Liver (tissue), 9 donors: Measurements from ENCODE around the gene NCOA3. TPM values are rescaled to one million over a fixed set of nuclear protein-coding genes. Genes with fewer than 3 reads are reported as not detected.

Experiments used
- DNase-seq: peaks from one replicate; pipeline ENCODE4 v3.0.0-alpha.2; 2017; ENCODE audit warnings: low spot score
- H3K27ac ChIP-seq, 2 donors: one replicate each; pipeline ENCODE4 v1.7.0; 2013; ENCODE audit warnings: inconsistent platforms in 2 of 2, low read length in 2 of 2, control low read depth in 1 of 2, low read depth in 1 of 2, mild to moderate bottlenecking in 1 of 2
- H3K27me3 ChIP-seq, 4 donors: one replicate each; pipeline versions ENCODE4 v1.6.1 to v1.7.0; 2013; ENCODE audit warnings: low read length in 3 of 4, inconsistent platforms in 1 of 4, mild to moderate bottlenecking in 1 of 4, moderate library complexity in 1 of 4; ENCODE audit not compliant: control insufficient read depth in 4 of 4, insufficient read depth in 4 of 4
- H3K36me3 ChIP-seq, 4 donors: one replicate each; pipeline versions ENCODE4 v1.6.1 to v1.7.0; 2013; ENCODE audit warnings: low read length in 3 of 4, mild to moderate bottlenecking in 3 of 4, low read depth in 1 of 4, moderate library complexity in 1 of 4; ENCODE audit not compliant: control insufficient read depth in 4 of 4, insufficient read depth in 3 of 4
- H3K4me1 ChIP-seq, 4 donors: one replicate each; pipeline versions ENCODE4 v1.6.1 to v1.7.0; 2013; ENCODE audit warnings: low read length in 3 of 4, mild to moderate bottlenecking in 3 of 4, moderate library complexity in 1 of 4; ENCODE audit not compliant: control insufficient read depth in 4 of 4, insufficient read depth in 4 of 4
- H3K4me3 ChIP-seq, 3 donors: one replicate each; pipeline versions ENCODE4 v1.6.1 to v1.7.0; 2013; ENCODE audit warnings: low read length in 3 of 3, control low read depth in 1 of 3, low read depth in 1 of 3, mild to moderate bottlenecking in 1 of 3
- H3K9ac ChIP-seq, 2 donors: one replicate each; pipeline ENCODE4 v1.7.0; 2013; ENCODE audit warnings: low read length in 2 of 2, mild to moderate bottlenecking in 2 of 2, moderate library complexity in 2 of 2, control low read depth in 1 of 2, low read depth in 1 of 2
- H3K9me3 ChIP-seq, 4 donors: one replicate each; pipeline versions ENCODE4 v1.6.1 to v1.7.0; 2013; ENCODE audit warnings: low read length in 3 of 4; ENCODE audit not compliant: control insufficient read depth in 4 of 4
- ATF3 ChIP-seq: IDR thresholded peaks from 2 replicates; pipeline ENCODE4 v1.6.1; 2016; ENCODE audit warnings: antibody characterized with exemption
- CTCF ChIP-seq: fragments of 150-350 bp; IDR thresholded peaks from 2 replicates; pipeline ENCODE4 v1.5.1; 2017; ENCODE audit warnings: improper control_type of control experiment, low read depth, low read length; ENCODE audit not compliant: missing input control
- EGR1 ChIP-seq, 2 donors: IDR thresholded peaks; 2 replicates each; pipeline ENCODE4 v1.6.1; 2016 to 2018; ENCODE audit warnings: antibody characterized with exemption in 2 of 2, low read depth in 2 of 2
- FOXA1 ChIP-seq: IDR thresholded peaks from 2 replicates; pipeline ENCODE4 v1.6.1; 2016; ENCODE audit warnings: antibody characterized with exemption
- FOXA2 ChIP-seq: IDR thresholded peaks from 2 replicates; pipeline ENCODE4 v1.6.1; 2016; ENCODE audit warnings: antibody characterized with exemption
- GABPA ChIP-seq, 2 donors: IDR thresholded peaks in 1 of 2; conservative IDR thresholded peaks in 1 of 2; 2 replicates each; pipeline ENCODE4 v1.6.1; 2016; ENCODE audit warnings: antibody characterized with exemption in 2 of 2, mild to moderate bottlenecking in 1 of 2, moderate library complexity in 1 of 2
- HNF4A ChIP-seq, 2 donors: conservative IDR thresholded peaks; 2 replicates each; pipeline ENCODE4 v1.6.1; 2016; ENCODE audit warnings: antibody characterized with exemption in 2 of 2, mild to moderate bottlenecking in 2 of 2
- HNF4G ChIP-seq: IDR thresholded peaks from 2 replicates; pipeline ENCODE4 v1.6.1; 2016; ENCODE audit warnings: antibody characterized with exemption
- JUND ChIP-seq, 2 donors: IDR thresholded peaks; 2 replicates each; pipeline ENCODE4 v1.6.1; 2016; ENCODE audit warnings: antibody characterized with exemption in 2 of 2
- MAX ChIP-seq: IDR thresholded peaks from 2 replicates; pipeline ENCODE4 v1.6.1; 2016; ENCODE audit warnings: antibody characterized with exemption
- NR2F2 ChIP-seq: IDR thresholded peaks from 2 replicates; pipeline ENCODE4 v1.6.1; 2016; ENCODE audit warnings: antibody characterized with exemption
- RAD21 ChIP-seq, 2 donors: IDR thresholded peaks; 2 replicates each; pipeline ENCODE4 v1.6.1; 2016; ENCODE audit warnings: antibody characterized with exemption in 2 of 2, mild to moderate bottlenecking in 2 of 2
- REST ChIP-seq: IDR thresholded peaks from 2 replicates; pipeline ENCODE4 v1.6.1; 2016; ENCODE audit warnings: antibody characterized with exemption, mild to moderate bottlenecking
- RXRA ChIP-seq, 2 donors: IDR thresholded peaks; 2 replicates each; pipeline ENCODE4 v1.6.1; 2017 to 2018; ENCODE audit warnings: antibody characterized with exemption in 2 of 2, mild to moderate bottlenecking in 1 of 2
- SP1 ChIP-seq: IDR thresholded peaks from 2 replicates; pipeline ENCODE4 v1.6.1; 2018; ENCODE audit warnings: antibody characterized with exemption, mild to moderate bottlenecking
- TAF1 ChIP-seq: conservative IDR thresholded peaks from 2 replicates; pipeline ENCODE4 v1.6.1; 2016; ENCODE audit warnings: antibody characterized with exemption, mild to moderate bottlenecking
- YY1 ChIP-seq: IDR thresholded peaks from 2 replicates; pipeline ENCODE4 v1.6.1; 2016; ENCODE audit warnings: antibody characterized with exemption, mild to moderate bottlenecking
- ZBTB33 ChIP-seq: IDR thresholded peaks from 2 replicates; pipeline ENCODE4 v1.6.1; 2016; ENCODE audit warnings: antibody characterized with exemption
- WGBS: extraction: QIAGEN DNeasy Blood & Tissue Kit; methylation state at CpG from one replicate; pipeline ENCODE4 v1.1.7; 2013; 5-methylcytosine and 5-hydroxymethylcytosine counted together
- polyA plus RNA-seq, 2 donors: library from polyadenylated mRNA; stranded (reverse) in 1 of 2; unstranded in 1 of 2; fragments of 200-250 nt in 1 of 2; fragments of >200 nt in 1 of 2; fragmentation: Nextera tagmentation in 1 of 2; extraction: Ambion mirVana in 1 of 2; gene quantifications; one replicate each; pipeline versions ENCODE4 v1.2.1 to v1.2.3, GENCODE V29; 2013 to 2015
- total RNA-seq, 2 donors: library from RNA; depleted of rRNA; stranded (reverse); fragments of >200 nt; gene quantifications; one replicate each; pipeline ENCODE4 v1.2.3, GENCODE V29; 2014
- donor health status: healthy.
- donor health status: healthy.
- donor health status: healthy.
- donor health status: healthy.
- donor health status: healthy.

The NCOA3 gene
- total and polyA plus RNA-seq, 4 donors, result 3.8 to 18.2 (median 8.9) TPM

- TF ChIP-seq YY1 (no peak), GABPA (IDR thresholded peaks at IDR 0.05 in 1 of 2, conservative IDR thresholded peaks at IDR 0.05 in 1 of 2) (no peak), NR2F2 (no peak), FOXA2 (no peak), CTCF (no peak), JUND (IDR thresholded peaks at IDR 0.05) (no peak), TAF1 (no peak), RAD21 (IDR thresholded peaks at IDR 0.05) (no peak), ZBTB33 (no peak), MAX (no peak), SP1 (no peak), FOXA1 (no peak), EGR1 (IDR thresholded peaks at IDR 0.05; ENCODE audit: low read depth in 2 of 2) (no peak), HNF4G (no peak), RXRA (IDR thresholded peaks at IDR 0.05) (no peak), ATF3 (no peak), HNF4A (conservative IDR thresholded peaks at IDR 0.05) (no peak), REST (no peak)
- H3K9me3 ChIP-seq, result no peaks in the 10 kb centered on the region
- no peak overlapping the region for H3K4me3 ChIP-seq
- peaks cover 2 to 21% (median 7%) of the 10 kb centered on the region in 4 donors for H3K36me3 ChIP-seq
- H3K9ac ChIP-seq, result no peak overlapping the region
- no peak for DNase-seq
- no peak overlapping the region for H3K27ac ChIP-seq
- WGBS, result 89% methylated on average over 7 of the region's 7 CpGs
- no peaks in the 10 kb centered on the region for H3K4me1 ChIP-seq
- H3K27me3 ChIP-seq, result no peaks in the 10 kb centered on the region
These were observed 160.0 kb downstream of the NCOA3 start for GRCh38 chr20:47661714-47662113.
